Upper lobe of left lung (tissue), 6 donors: ENCODE data around the gene PPM1E. TPM values are rescaled to one million over a fixed set of nuclear protein-coding genes. Genes with fewer than 3 reads are reported as not detected.
A peak's percentile ranks its signal among the peaks of the same experiment; 100 is the strongest.
"Not testable (repeated sequence)": the region's sequence is repeated elsewhere in the genome, so short reads cannot be mapped to it uniquely, and the experiment has no call there.

Experiments
- ATAC-seq, 2 donors: fragments of 200-7000 bp; cut with Tn5 transposase; one replicate each; pipeline ENCODE4 v1.9.1; 2022; ENCODE audit warnings: mild to moderate bottlenecking in 2 of 2, moderate library complexity in 2 of 2; ENCODE audit not compliant: low FRiP score in 2 of 2
- DNase-seq, 2 donors: peaks; one replicate each; pipeline ENCODE4 v3.0.0-alpha.2; 2019 to 2020
- H3K27ac ChIP-seq, 4 donors: fragments of 200-600 bp; sonication (generic); one replicate each; pipeline ENCODE4 v1.5.1; 2016 to 2019
- H3K27me3 ChIP-seq, 4 donors: fragments of 200-600 bp; sonication (generic); one replicate each; pipeline ENCODE4 v1.5.1; 2017 to 2019
- H3K36me3 ChIP-seq, 4 donors: fragments of 200-600 bp; sonication (generic); one replicate each; pipeline ENCODE4 v1.5.1; 2016 to 2019
- H3K4me1 ChIP-seq, 4 donors: fragments of 200-600 bp; sonication (generic); one replicate each; pipeline ENCODE4 v1.5.1; 2018 to 2019
- H3K4me3 ChIP-seq, 4 donors: fragments of 200-600 bp; sonication (generic); one replicate each; pipeline ENCODE4 v1.5.1; 2017 to 2019; ENCODE audit warnings: mild to moderate bottlenecking in 2 of 4, moderate library complexity in 1 of 4
- H3K9me3 ChIP-seq, 4 donors: fragments of 200-600 bp; sonication (generic); one replicate each; pipeline ENCODE4 v1.5.1; 2018 to 2019
- CTCF ChIP-seq, 6 experiments: fragments of 450-650 bp in 4 of 6; fragments of 200-600 bp in 2 of 6; sonication (generic) in 2 of 6; IDR thresholded peaks; one replicate each; pipeline ENCODE4 v1.5.1; 2016 to 2019; ENCODE audit warnings: antibody characterized with exemption in 6 of 6
- EP300 ChIP-seq, 4 donors: sonication (generic); formaldehyde crosslinking; IDR thresholded peaks; one replicate each; pipeline ENCODE4 v1.5.1; 2017; ENCODE audit warnings: antibody characterized with exemption in 4 of 4, control low read depth in 2 of 4
- POLR2A ChIP-seq, 4 donors: fragments of 450-650 bp; IDR thresholded peaks; one replicate each; pipeline ENCODE4 v1.5.1; 2016 to 2017; ENCODE audit warnings: antibody characterized with exemption in 4 of 4, mild to moderate bottlenecking in 2 of 4
- POLR2AphosphoS5 ChIP-seq, 2 donors: sonication (generic); formaldehyde crosslinking; IDR thresholded peaks; one replicate each; pipeline ENCODE4 v1.5.1; 2017; ENCODE audit warnings: antibody characterized with exemption in 2 of 2
- WGBS, 2 donors: methylation state at CpG; one replicate each; pipeline ENCODE4 v1.1.5; 2017 to 2018; 5-methylcytosine and 5-hydroxymethylcytosine counted together
- total RNA-seq, 6 donors: library from RNA; depleted of rRNA in 4 of 6; stranded (reverse); fragments of >200 nt in 4 of 6; gene quantifications; one replicate each; pipeline versions ENCODE4 v1.1.0 to v1.2.1, GENCODE V29; 2016 to 2021
- donor health status: DM: no; HTN: no; CAD: no; lungs with moderate emphysema.
- donor health status: DM: no; HTN: yes; CAD: no; lungs with severe emphysema.

PPM1E gene
- total RNA-seq, 6 donors from 2014 or later: under 0.01 to 0.76 (median 0.18) TPM

GRCh38 chr17:58947411-58947810, 191.8 kb downstream of the PPM1E start:
- TF ChIP-seq CTCF (IDR thresholded peaks at IDR 0.05) (no peak), EP300 (IDR thresholded peaks at IDR 0.05) (no peak), POLR2AphosphoS5 (IDR thresholded peaks at IDR 0.05) (no peak), POLR2A (IDR thresholded peaks at IDR 0.05) (no peak)
- H3K4me1 ChIP-seq: no peaks in the 10 kb centered on the region
- H3K36me3 ChIP-seq: no peaks in the 10 kb centered on the region
- H3K27ac ChIP-seq: no peak overlapping the region
- no peak overlapping the region for H3K4me3 ChIP-seq
- 84 to 94% methylated on average over 3 of the region's 3 CpGs for WGBS, 2 donors
- ATAC-seq: no peak
- peaks cover 8 to 17% (median 16%) of the 10 kb centered on the region in 4 donors for H3K9me3 ChIP-seq
- no peaks in the 10 kb centered on the region for H3K27me3 ChIP-seq
- no peak for DNase-seq

- WGBS, 2 donors: 49 to 56% methylated on average over 3 of the region's 3 CpGs
Measured at GRCh38 chr17:58947824-58948223, 192.2 kb downstream of the PPM1E start.

GRCh38 chr17:58954358-58954757, 198.7 kb downstream of the PPM1E start:
- not testable (repeated sequence) for ATAC-seq, H3K27me3 ChIP-seq, DNase-seq, H3K4me1 ChIP-seq, H3K4me3 ChIP-seq, H3K27ac ChIP-seq, H3K36me3 ChIP-seq
- 88 to 90% methylated on average over 2 of the region's 2 CpGs for WGBS, 2 donors
- H3K9me3 ChIP-seq: peaks cover 8 to 17% (median 13%) of the 10 kb centered on the region in 4 donors

More at GRCh38 chr17:58947824-58948223, 192.2 kb downstream of the PPM1E start:
- Histone ChIP-seq H3K27me3 (no peaks in the 10 kb centered on the region), H3K4me1 (no peaks in the 10 kb centered on the region), H3K9me3 (peaks cover 8 to 17% (median 16%) of the 10 kb centered on the region in 4 donors), H3K27ac (no peak overlapping the region), H3K4me3 (no peak overlapping the region), H3K36me3 (no peaks in the 10 kb centered on the region)
- peak in 1 of 2 donors; percentile 40 for DNase-seq
- TF ChIP-seq POLR2A (IDR thresholded peaks at IDR 0.05) (no peak), CTCF (IDR thresholded peaks at IDR 0.05) (no peak), EP300 (IDR thresholded peaks at IDR 0.05) (no peak), POLR2AphosphoS5 (IDR thresholded peaks at IDR 0.05) (no peak)
- no peak for ATAC-seq

GRCh38 chr17:58956997-58957724, 201.5 kb downstream of the PPM1E start:
- no peak overlapping the region for H3K27ac ChIP-seq
- no peak for ATAC-seq
- H3K4me3 ChIP-seq: no peak overlapping the region
- no peaks in the 10 kb centered on the region for H3K36me3 ChIP-seq
- peaks cover 0 to 3% (median 0%) of the 10 kb centered on the region in 4 donors for H3K4me1 ChIP-seq
- DNase-seq: no peak
- H3K9me3 ChIP-seq: no peaks in the 10 kb centered on the region
- 74 to 83% methylated on average over 2 of the region's 2 CpGs for WGBS, 2 donors
- H3K27me3 ChIP-seq: no peaks in the 10 kb centered on the region
- TF ChIP-seq POLR2AphosphoS5 (IDR thresholded peaks at IDR 0.05): no peak
- TF ChIP-seq CTCF (IDR thresholded peaks at IDR 0.05): no peak
- no peak for TF ChIP-seq EP300 (IDR thresholded peaks at IDR 0.05)
- TF ChIP-seq POLR2A (IDR thresholded peaks at IDR 0.05): no peak

GRCh38 chr17:58957725-58958073, 202.0 kb downstream of the PPM1E start:
- ATAC-seq, DNase-seq: not testable (repeated sequence)

GRCh38 chr17:58960068-58960467, 204.4 kb downstream of the PPM1E start:
- no peak for ATAC-seq
- Histone ChIP-seq H3K4me3 (no peak overlapping the region), H3K4me1 (peaks cover 0 to 3% (median 0%) of the 10 kb centered on the region in 4 donors), H3K27me3 (no peaks in the 10 kb centered on the region), H3K9me3 (no peaks in the 10 kb centered on the region), H3K36me3 (no peaks in the 10 kb centered on the region), H3K27ac (peak overlapping the region in 1 of 4 donors; percentile 26)
- DNase-seq: peak in 1 of 2 donors; percentile 35
- TF ChIP-seq EP300 (IDR thresholded peaks at IDR 0.05) (no peak), POLR2AphosphoS5 (IDR thresholded peaks at IDR 0.05) (no peak), POLR2A (IDR thresholded peaks at IDR 0.05) (no peak), CTCF (IDR thresholded peaks at IDR 0.05) (peak in 3 of 6 experiments; percentile 20 to 35 (median 29))

More at GRCh38 chr17:58957725-58958073, 202.0 kb downstream of the PPM1E start:
- not testable (repeated sequence) for H3K27ac ChIP-seq, H3K4me3 ChIP-seq, H3K36me3 ChIP-seq, H3K27me3 ChIP-seq, H3K4me1 ChIP-seq, H3K9me3 ChIP-seq
- 84 to 100% methylated on average over 1 of the region's 1 CpG for WGBS, 2 donors
